Adrenal gland (tissue), 5 donors: ENCODE measurements around the gene HNRNPA1L2.

ENCODE experiments used
- POLR2A ChIP-seq, 2 donors: fragments of 450-650 bp; IDR thresholded peaks; one replicate each; pipeline ENCODE4 v1.6.1; 2017; ENCODE audit warnings: antibody characterized with exemption in 2 of 2, mild to moderate bottlenecking in 2 of 2, moderate library complexity in 1 of 2
- TF ChIP-seq, protein P1 (sequence below), 6 experiments: fragments of 450-650 bp in 4 of 6; fragments of 200-600 bp in 2 of 6; sonication (generic) in 1 of 6; IDR thresholded peaks; 1 replicate in 5 of 6; 2 replicates in 1 of 6; pipeline versions ENCODE4 v1.5.1 to v1.8.0; 2016 to 2021; ENCODE audit warnings: antibody characterized with exemption in 6 of 6, mild to moderate bottlenecking in 2 of 6, moderate library complexity in 1 of 6
- donor health status: DM: no; HTN: no; CAD: no.

GRCh38 chr13:52664272-52664671 lies 22.0 kb downstream of the HNRNPA1L2 start:
- TF ChIP-seq, protein P1, sequence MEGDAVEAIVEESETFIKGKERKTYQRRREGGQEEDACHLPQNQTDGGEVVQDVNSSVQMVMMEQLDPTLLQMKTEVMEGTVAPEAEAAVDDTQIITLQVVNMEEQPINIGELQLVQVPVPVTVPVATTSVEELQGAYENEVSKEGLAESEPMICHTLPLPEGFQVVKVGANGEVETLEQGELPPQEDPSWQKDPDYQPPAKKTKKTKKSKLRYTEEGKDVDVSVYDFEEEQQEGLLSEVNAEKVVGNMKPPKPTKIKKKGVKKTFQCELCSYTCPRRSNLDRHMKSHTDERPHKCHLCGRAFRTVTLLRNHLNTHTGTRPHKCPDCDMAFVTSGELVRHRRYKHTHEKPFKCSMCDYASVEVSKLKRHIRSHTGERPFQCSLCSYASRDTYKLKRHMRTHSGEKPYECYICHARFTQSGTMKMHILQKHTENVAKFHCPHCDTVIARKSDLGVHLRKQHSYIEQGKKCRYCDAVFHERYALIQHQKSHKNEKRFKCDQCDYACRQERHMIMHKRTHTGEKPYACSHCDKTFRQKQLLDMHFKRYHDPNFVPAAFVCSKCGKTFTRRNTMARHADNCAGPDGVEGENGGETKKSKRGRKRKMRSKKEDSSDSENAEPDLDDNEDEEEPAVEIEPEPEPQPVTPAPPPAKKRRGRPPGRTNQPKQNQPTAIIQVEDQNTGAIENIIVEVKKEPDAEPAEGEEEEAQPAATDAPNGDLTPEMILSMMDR (IDR thresholded peaks at IDR 0.05) = no peak
- no peak for TF ChIP-seq POLR2A (IDR thresholded peaks at IDR 0.05)
